Measurements from ENCODE around the gene GLB1L3.
"Not testable (repeated sequence)": the region's sequence is repeated elsewhere in the genome, so short reads cannot be mapped to it uniquely, and the experiment has no call there.

The GLB1L3 gene

GRCh38 chr11:134292661-134293060 is 16.5 kb downstream of the GLB1L3 start:
- Histone ChIP-seq H3K9ac (ENCODE audit: low read depth, low read length) (no peak overlapping the region), H3K4me1 (ENCODE audit: insufficient read depth, low read length) (peaks cover 6% of the 10 kb centered on the region; the same call in 1 of the 2 replicates), H3K36me3 (ENCODE audit: insufficient read depth, low read length) (no peaks in the 10 kb centered on the region), H3K9me3 (ENCODE audit: control insufficient read depth, insufficient read depth, low read length) (no peaks in the 10 kb centered on the region)

DNA sequence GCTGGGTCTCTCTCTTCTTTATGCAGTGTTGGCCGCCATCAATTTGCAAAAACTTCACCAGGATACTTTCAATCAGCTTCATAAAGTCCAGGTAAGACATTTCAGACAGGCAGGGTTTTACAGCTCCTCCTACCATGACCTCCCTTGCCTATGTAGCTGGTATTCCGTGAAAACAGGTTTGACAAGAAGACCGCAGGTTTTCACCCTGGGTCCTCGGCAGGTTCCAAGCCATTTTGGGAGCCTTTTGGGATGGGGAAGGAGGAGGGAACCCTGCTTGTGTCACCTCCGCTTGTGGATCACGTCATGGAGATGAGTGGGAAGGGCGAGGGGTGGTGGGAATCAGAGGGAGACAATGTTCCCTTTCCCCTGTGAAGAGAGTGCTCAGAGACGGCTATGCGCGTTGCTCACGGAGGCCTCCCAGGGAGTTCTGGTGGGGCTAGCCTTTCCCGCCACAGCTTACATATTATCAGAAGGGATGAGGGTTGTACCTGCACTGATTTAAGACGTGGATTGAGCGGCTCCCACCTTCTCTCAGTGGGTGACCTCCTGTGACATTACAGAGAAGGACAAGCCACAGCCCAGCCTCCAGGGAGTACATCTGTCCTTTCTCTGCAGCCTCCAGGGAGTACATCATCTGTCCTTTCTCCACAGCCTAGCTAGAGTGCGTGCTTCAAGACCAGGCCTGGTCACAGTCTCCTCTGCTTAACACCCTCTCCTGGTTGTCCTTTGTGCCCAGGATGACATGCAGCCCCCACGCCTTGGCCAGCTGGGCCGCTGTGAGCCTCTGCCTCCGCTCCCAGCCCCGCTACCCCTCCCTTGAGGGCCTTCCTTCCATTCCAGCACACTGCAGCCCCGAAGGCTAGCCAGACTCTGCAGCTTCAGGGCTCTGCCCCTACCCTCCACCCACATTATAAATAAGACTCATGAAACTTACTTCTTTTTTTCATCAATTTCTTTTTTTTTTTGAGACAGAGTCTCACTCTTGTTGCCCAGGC is 17.2 kb downstream of the GLB1L3 start:
- Histone ChIP-seq H3K9ac (ENCODE audit: low read depth, low read length) (no peak overlapping the region), H3K9me3 (ENCODE audit: control insufficient read depth, insufficient read depth, low read length) (no peaks in the 10 kb centered on the region), H3K4me1 (ENCODE audit: insufficient read depth, low read length) (peaks cover 6% of the 10 kb centered on the region; the same call in 1 of the 2 replicates), H3K36me3 (ENCODE audit: insufficient read depth, low read length) (no peaks in the 10 kb centered on the region)

- H3K9ac ChIP-seq (ENCODE audit: low read depth, low read length) = no peak overlapping the region
- H3K9me3 ChIP-seq (ENCODE audit: control insufficient read depth, insufficient read depth, low read length) = no peaks in the 10 kb centered on the region
- H3K4me1 ChIP-seq (ENCODE audit: insufficient read depth, low read length) = peaks cover 1% of the 10 kb centered on the region; the same call in 1 of the 2 replicates
- H3K36me3 ChIP-seq (ENCODE audit: insufficient read depth, low read length) = no peaks in the 10 kb centered on the region
Measured at GRCh38 chr11:134294664-134295063, 18.5 kb downstream of the GLB1L3 start.

GRCh38 chr11:134312223-134312622 is 36.0 kb downstream of the GLB1L3 start:
- H3K9ac ChIP-seq (ENCODE audit: low read depth, low read length) = no peak overlapping the region
- no peaks in the 10 kb centered on the region for H3K4me1 ChIP-seq (ENCODE audit: insufficient read depth, low read length)
- H3K36me3 ChIP-seq (ENCODE audit: insufficient read depth, low read length) = no peaks in the 10 kb centered on the region
- no peaks in the 10 kb centered on the region for H3K9me3 ChIP-seq (ENCODE audit: control insufficient read depth, insufficient read depth, low read length)

DNA sequence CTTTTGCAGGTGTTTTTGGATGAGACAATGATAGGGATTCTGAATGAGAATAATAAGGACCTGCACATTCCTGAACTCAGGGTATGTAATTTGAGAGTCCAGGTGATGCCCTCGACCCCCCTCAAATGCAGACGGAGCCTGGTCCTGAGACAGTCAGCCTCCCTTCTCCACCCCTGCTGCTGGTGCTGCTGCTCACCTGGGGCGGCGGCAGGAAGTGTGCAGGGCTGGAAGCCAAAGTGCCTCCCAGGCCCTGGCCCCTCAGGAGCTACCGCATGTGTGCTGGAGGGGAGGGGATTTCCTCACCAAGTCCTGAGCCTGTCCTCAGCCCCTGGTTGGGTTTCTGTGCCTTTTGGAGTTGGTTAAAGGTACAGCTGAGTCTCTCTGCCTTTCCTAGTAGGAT is 36.6 kb downstream of the GLB1L3 start:
- Histone ChIP-seq H3K36me3 (ENCODE audit: insufficient read depth, low read length) (no peaks in the 10 kb centered on the region), H3K9me3 (ENCODE audit: control insufficient read depth, insufficient read depth, low read length) (no peaks in the 10 kb centered on the region), H3K9ac (ENCODE audit: low read depth, low read length) (no peak overlapping the region), H3K4me1 (ENCODE audit: insufficient read depth, low read length) (no peaks in the 10 kb centered on the region)

GRCh38 chr11:134313379-134313778 is 37.2 kb downstream of the GLB1L3 start:
- H3K4me1 ChIP-seq (ENCODE audit: insufficient read depth, low read length) = no peaks in the 10 kb centered on the region
- H3K36me3 ChIP-seq (ENCODE audit: insufficient read depth, low read length) = no peaks in the 10 kb centered on the region
- H3K9ac ChIP-seq (ENCODE audit: low read depth, low read length) = no peak overlapping the region
- no peaks in the 10 kb centered on the region for H3K9me3 ChIP-seq (ENCODE audit: control insufficient read depth, insufficient read depth, low read length)

- Histone ChIP-seq H3K36me3 (ENCODE audit: insufficient read depth, low read length) (no peaks in the 10 kb centered on the region), H3K9me3 (ENCODE audit: control insufficient read depth, insufficient read depth, low read length) (no peaks in the 10 kb centered on the region), H3K4me1 (ENCODE audit: insufficient read depth, low read length) (no peaks in the 10 kb centered on the region), H3K9ac (ENCODE audit: low read depth, low read length) (no peak overlapping the region)
Measured at GRCh38 chr11:134313821-134314607, 37.8 kb downstream of the GLB1L3 start.

GRCh38 chr11:134317103-134317502 is 40.9 kb downstream of the GLB1L3 start:
- H3K9me3 ChIP-seq (ENCODE audit: control insufficient read depth, insufficient read depth, low read length) = no peaks in the 10 kb centered on the region
- H3K9ac ChIP-seq (ENCODE audit: low read depth, low read length) = no peak overlapping the region
- H3K36me3 ChIP-seq (ENCODE audit: insufficient read depth, low read length) = no peaks in the 10 kb centered on the region
- H3K4me1 ChIP-seq (ENCODE audit: insufficient read depth, low read length) = no peaks in the 10 kb centered on the region

DNA sequence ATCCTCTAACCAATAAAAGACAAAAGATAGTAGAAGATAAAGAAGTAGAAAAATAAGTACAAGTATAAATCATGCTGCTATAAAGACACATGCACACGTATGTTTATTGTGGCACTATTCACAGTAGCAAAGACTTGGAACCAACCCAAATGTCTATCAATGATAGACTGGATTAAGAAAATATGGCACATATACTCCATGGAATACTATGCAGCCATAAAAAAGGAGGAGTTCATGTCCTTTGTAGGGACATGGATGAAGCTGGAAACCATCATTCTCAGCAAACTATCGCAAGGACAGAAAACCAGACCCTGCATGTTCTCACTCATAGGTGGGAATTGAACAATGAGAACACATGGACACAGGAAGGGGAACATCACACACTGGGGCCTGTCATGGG is 45.2 kb downstream of the GLB1L3 start:
- not testable (repeated sequence) for H3K4me1 ChIP-seq (ENCODE audit: insufficient read depth, low read length); H3K9me3 ChIP-seq (ENCODE audit: control insufficient read depth, insufficient read depth, low read length); H3K36me3 ChIP-seq (ENCODE audit: insufficient read depth, low read length); H3K9ac ChIP-seq (ENCODE audit: low read depth, low read length)

GRCh38 chr11:134322553-134322952 is 46.4 kb downstream of the GLB1L3 start:
- no peaks in the 10 kb centered on the region for H3K9me3 ChIP-seq (ENCODE audit: control insufficient read depth, insufficient read depth, low read length)
- H3K4me1 ChIP-seq (ENCODE audit: insufficient read depth, low read length) = no peaks in the 10 kb centered on the region
- H3K9ac ChIP-seq (ENCODE audit: low read depth, low read length) = no peak overlapping the region
- no peaks in the 10 kb centered on the region for H3K36me3 ChIP-seq (ENCODE audit: insufficient read depth, low read length)

- Histone ChIP-seq H3K4me1 (ENCODE audit: insufficient read depth, low read length) (no peaks in the 10 kb centered on the region), H3K9me3 (ENCODE audit: control insufficient read depth, insufficient read depth, low read length) (no peaks in the 10 kb centered on the region), H3K9ac (ENCODE audit: low read depth, low read length) (no peak overlapping the region), H3K36me3 (ENCODE audit: insufficient read depth, low read length) (no peaks in the 10 kb centered on the region)
Measured at GRCh38 chr11:134328433-134328832, 52.3 kb downstream of the GLB1L3 start.

- H3K36me3 ChIP-seq (ENCODE audit: insufficient read depth, low read length) = no peaks in the 10 kb centered on the region
- H3K9me3 ChIP-seq (ENCODE audit: control insufficient read depth, insufficient read depth, low read length) = no peaks in the 10 kb centered on the region
- peak overlapping the region; percentile 58; the same call in 1 of the 2 replicates for H3K9ac ChIP-seq (ENCODE audit: low read depth, low read length)
- no peaks in the 10 kb centered on the region for H3K4me1 ChIP-seq (ENCODE audit: insufficient read depth, low read length)
Measured at GRCh38 chr11:134330611-134331353, 54.6 kb downstream of the GLB1L3 start.

DNA sequence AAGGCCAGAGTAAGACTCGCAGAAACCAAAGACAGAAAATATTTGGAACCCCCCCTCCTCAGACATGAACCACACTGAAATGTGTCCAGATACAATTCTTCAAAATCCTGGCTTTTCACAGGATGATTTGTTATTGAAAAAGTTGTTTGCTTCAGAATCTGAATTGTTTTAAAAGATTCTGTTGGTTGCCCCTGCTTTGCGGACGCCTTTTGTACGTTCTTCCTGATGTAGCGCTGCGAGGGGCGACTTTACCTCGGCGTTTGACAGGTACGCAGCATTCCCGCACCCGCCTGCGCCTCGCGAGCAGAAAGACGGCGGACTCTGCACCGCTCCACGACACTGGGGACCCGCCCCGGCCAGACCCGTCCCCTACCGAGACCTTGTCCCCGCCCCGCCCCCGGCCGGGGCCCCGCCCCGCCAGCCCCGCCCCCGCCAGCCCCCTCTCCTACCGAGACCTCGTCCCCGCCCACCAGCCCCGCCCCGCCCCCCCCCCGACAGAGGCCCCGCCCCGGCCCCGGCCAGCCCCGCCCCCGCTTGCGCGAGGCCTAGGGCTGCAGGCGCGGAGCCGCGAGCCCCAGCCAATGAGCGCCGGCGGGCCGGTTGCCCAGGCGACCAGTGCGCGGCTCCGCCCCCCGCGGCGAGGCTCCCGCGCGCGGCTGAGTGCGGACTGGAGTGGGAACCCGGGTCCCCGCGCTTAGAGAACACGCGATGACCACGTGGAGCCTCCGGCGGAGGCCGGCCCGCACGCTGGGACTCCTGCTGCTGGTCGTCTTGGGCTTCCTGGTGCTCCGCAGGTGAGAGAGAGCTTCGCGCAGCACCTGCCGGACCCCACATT is 55.4 kb downstream of the GLB1L3 start, which contains the start of gene GLB1L2:
TSS of gene GLB1L2 (plus strand) at position 635 of the 835 bp plus-strand sequence. CDS start at position 709, 74 bp downstream.
- H3K9ac ChIP-seq (ENCODE audit: low read depth, low read length) = peak within 1 kb of the TSS; percentile 62; the same call in 1 of the 2 replicates
- no peaks in the 10 kb centered on the region for H3K4me1 ChIP-seq (ENCODE audit: insufficient read depth, low read length)
- H3K36me3 ChIP-seq (ENCODE audit: insufficient read depth, low read length) = no peaks in the 10 kb centered on the region
- no peaks in the 10 kb centered on the region for H3K9me3 ChIP-seq (ENCODE audit: control insufficient read depth, insufficient read depth, low read length)

Data from ES-I3 (cell line).